IMR-90 (cell line): ENCODE data around the gene BEAN1. TPM values are rescaled to one million over a fixed set of nuclear protein-coding genes. Genes with fewer than 3 reads are reported as not detected.

Experiments
- ATAC-seq: fragments of 200-7000 bp; cut with Tn5 transposase; 2 replicates; pipeline ENCODE4 v1.9.1; 2020; ENCODE audit warnings: low read depth, mild to moderate bottlenecking, moderate library complexity
- BruUV-seq: library from RNA; stranded (reverse); fragments of 400-500 nt; replicated peaks from 2 replicates; lab custom pipeline; 2021; lab: Mats Ljungman, UMichigan
- CTCF ChIA-PET: fragments of 300-600 bp; formaldehyde crosslinking; extraction: SDS; loops from one replicate; lab custom pipeline; 2021; ENCODE audit warnings: antibody characterized with exemption; lab: Yijun Ruan, JAX
- POLR2A ChIA-PET: fragments of 300-600 bp; sonication (Branson Sonifier 250); formaldehyde crosslinking; loops from one replicate; lab custom pipeline; 2022; ENCODE audit warnings: antibody characterized with exemption; ENCODE audit not compliant: unreplicated experiment; lab: Charles Lee
- DNase-seq: peaks from one replicate; pipeline ENCODE4 v3.0.0; 2013
- H2AFZ ChIP-seq: replicated peaks from 2 replicates; pipeline ENCODE3; 2013; ENCODE audit warnings: low read length, mild to moderate bottlenecking; ENCODE audit not compliant: poor library complexity
- H2AK5ac ChIP-seq: 2 replicates; pipeline ENCODE4 v1.6.1; 2013; ENCODE audit warnings: low read depth, low read length, inconsistent platforms
- H2AK9ac ChIP-seq: replicated peaks from 2 replicates; pipeline ENCODE3; 2013; ENCODE audit warnings: mild to moderate bottlenecking, low read depth, low read length, moderate library complexity; ENCODE audit not compliant: poor library complexity
- H2BK120ac ChIP-seq: 2 replicates; pipeline ENCODE4 v1.6.1; 2013; ENCODE audit warnings: low read depth, low read length, inconsistent platforms
- H2BK15ac ChIP-seq: 3 replicates; pipeline ENCODE4 v1.6.1; 2013; ENCODE audit warnings: low read depth, low read length, inconsistent platforms
- H2BK20ac ChIP-seq: 2 replicates; pipeline ENCODE4 v1.6.1; 2013; ENCODE audit warnings: low read depth, mild to moderate bottlenecking, inconsistent platforms, low read length, moderate library complexity
- H2BK5ac ChIP-seq: 2 replicates; pipeline ENCODE4 v1.6.1; 2013; ENCODE audit warnings: mild to moderate bottlenecking, low read depth, low read length, inconsistent platforms; ENCODE audit not compliant: poor library complexity, severe bottlenecking
- H3K14ac ChIP-seq: replicated peaks from 2 replicates; pipeline ENCODE4 v1.6.1; 2013; ENCODE audit warnings: low read depth, low read length, inconsistent platforms
- H3K18ac ChIP-seq: 2 replicates; pipeline ENCODE4 v1.6.1; 2013; ENCODE audit warnings: low read depth, low read length, control low read depth
- H3K23ac ChIP-seq: 2 replicates; pipeline ENCODE4 v1.6.1; 2013; ENCODE audit warnings: low read depth, low read length, inconsistent platforms
- H3K27ac ChIP-seq: 2 replicates; pipeline ENCODE4 v1.5.1; 2013; ENCODE audit warnings: mild to moderate bottlenecking, control low read depth, low read length; ENCODE audit not compliant: insufficient read depth
- H3K27me3 ChIP-seq: 2 replicates; pipeline ENCODE4 v1.6.1; 2013; ENCODE audit warnings: low read length; ENCODE audit not compliant: control insufficient read depth, insufficient read depth
- H3K36me3 ChIP-seq: 2 replicates; pipeline ENCODE4 v1.6.1; 2013; ENCODE audit warnings: low read length, mixed read lengths; ENCODE audit not compliant: control insufficient read depth, insufficient read depth
- H3K4ac ChIP-seq: 2 replicates; pipeline ENCODE4 v1.6.1; 2013; ENCODE audit warnings: low read depth, low read length, inconsistent platforms
- H3K4me1 ChIP-seq: 2 replicates; pipeline ENCODE4 v1.6.1; 2013; ENCODE audit warnings: low read length, mixed read lengths; ENCODE audit not compliant: control insufficient read depth, insufficient read depth
- H3K4me2 ChIP-seq: 2 replicates; pipeline ENCODE4 v1.6.1; 2013; ENCODE audit warnings: low read depth, mild to moderate bottlenecking, control low read depth, low read length, moderate library complexity
- H3K4me3 ChIP-seq: 2 replicates; pipeline ENCODE4 v1.5.1; 2013; ENCODE audit warnings: low read depth, mild to moderate bottlenecking, control low read depth, low read length, moderate library complexity; ENCODE audit not compliant: insufficient read depth
- H3K56ac ChIP-seq: 2 replicates; pipeline ENCODE4 v1.6.1; 2013; ENCODE audit warnings: low read length, inconsistent platforms; ENCODE audit not compliant: insufficient read depth; ENCODE audit errors: extremely low read depth
- H3K79me1 ChIP-seq, 2 experiments: 2 replicates each; pipeline ENCODE4 v1.6.1; 2013; ENCODE audit warnings: low read length in 2 of 2, inconsistent platforms in 1 of 2, low read depth in 1 of 2
- H3K9ac ChIP-seq: 2 replicates; pipeline ENCODE4 v1.6.1; 2013; ENCODE audit warnings: low read depth, low read length, control low read depth
- H3K9me1 ChIP-seq: 2 replicates; pipeline ENCODE4 v1.6.1; 2013; ENCODE audit warnings: low read length, inconsistent platforms; ENCODE audit not compliant: insufficient read depth
- H3K9me3 ChIP-seq: 2 replicates; pipeline ENCODE4 v1.6.1; 2013; ENCODE audit warnings: low read length; ENCODE audit not compliant: control insufficient read depth, insufficient read depth
- H4K20me1 ChIP-seq: 2 replicates; pipeline ENCODE4 v1.6.1; 2013; ENCODE audit warnings: low read length, inconsistent platforms; ENCODE audit not compliant: insufficient read depth
- H4K5ac ChIP-seq: 2 replicates; pipeline ENCODE4 v1.6.1; 2013; ENCODE audit warnings: mild to moderate bottlenecking, low read depth, low read length, control low read depth
- H4K8ac ChIP-seq, 2 experiments: 2 replicates each; pipeline ENCODE4 v1.6.1; 2013; ENCODE audit warnings: low read depth in 2 of 2, low read length in 2 of 2, control low read depth in 1 of 2, inconsistent platforms in 1 of 2
- H4K91ac ChIP-seq: 2 replicates; pipeline ENCODE4 v1.6.1; 2013; ENCODE audit warnings: low read depth, low read length, inconsistent platforms; ENCODE audit not compliant: insufficient read depth
- BHLHE40 ChIP-seq: fragments of 150-350 bp; IDR thresholded peaks from 2 replicates; pipeline ENCODE4 v1.6.1; 2016; ENCODE audit warnings: mild to moderate bottlenecking, low read depth, low read length
- CEBPB ChIP-seq: IDR thresholded peaks from 2 replicates; pipeline ENCODE4 v1.6.1; 2012; ENCODE audit warnings: low read depth, low read length, improper control_type of control experiment
- CHD1 ChIP-seq: IDR thresholded peaks from 2 replicates; pipeline ENCODE4 v1.6.1; 2012; ENCODE audit warnings: low read depth, low read length, improper control_type of control experiment
- FOS ChIP-seq: fragments of 150-350 bp; IDR thresholded peaks from 2 replicates; pipeline ENCODE4 v1.6.1; 2016; ENCODE audit warnings: low read depth, low read length
- MAFK ChIP-seq: IDR thresholded peaks from 2 replicates; pipeline ENCODE4 v1.6.1; 2012; ENCODE audit warnings: low read depth, low read length, improper control_type of control experiment
- MAZ ChIP-seq: IDR thresholded peaks from 2 replicates; pipeline ENCODE4 v1.6.1; 2012; ENCODE audit warnings: low read depth, mild to moderate bottlenecking, low read length, improper control_type of control experiment, moderate library complexity, borderline replicate concordance
- NFE2L2 ChIP-seq: fragments of 150-350 bp; IDR thresholded peaks from 2 replicates; pipeline ENCODE4 v1.6.1; 2016; ENCODE audit warnings: low read depth, mild to moderate bottlenecking, low read length
- POLR2A ChIP-seq: IDR thresholded peaks from 2 replicates; pipeline ENCODE4 v1.6.1; 2012; ENCODE audit warnings: mild to moderate bottlenecking, low read depth, low read length
- RAD21 ChIP-seq: IDR thresholded peaks from 2 replicates; pipeline ENCODE4 v1.6.1; 2012; ENCODE audit warnings: low read length, improper control_type of control experiment
- RCOR1 ChIP-seq: IDR thresholded peaks from 2 replicates; pipeline ENCODE4 v1.6.1; 2012; ENCODE audit warnings: mild to moderate bottlenecking, low read length, improper control_type of control experiment; ENCODE audit not compliant: insufficient replicate concordance
- RFX5 ChIP-seq: IDR thresholded peaks from 2 replicates; pipeline ENCODE4 v1.8.0; 2012; ENCODE audit warnings: low read depth, mild to moderate bottlenecking, low read length, moderate library complexity
- SMC3 ChIP-seq: fragments of 150-350 bp; IDR thresholded peaks from 2 replicates; pipeline ENCODE4 v1.6.1; 2016; ENCODE audit warnings: low read depth, mild to moderate bottlenecking, antibody characterized with exemption, low read length, moderate library complexity
- WGBS, 2 experiments: methylation state at CpG; one replicate each; pipeline versions ENCODE4 v1.1.5 to v1.1.7; 2013; ENCODE audit warnings: missing lambda C conversion rate in 2 of 2; ENCODE audit not compliant: insufficient read length in 1 of 2; ENCODE audit errors: extremely low coverage in 2 of 2; 5-methylcytosine and 5-hydroxymethylcytosine counted together
- dilution Hi-C: fragments of 300-500 bp; cut with HindIII; formaldehyde crosslinking; loops from one replicate; pipeline ENCODE4 v1.14.3; 2018; ENCODE audit warnings: low sequenced_read_pairs; ENCODE audit not compliant: unreplicated experiment
- in situ Hi-C: fragments of 300-500 bp; cut with MboI; formaldehyde crosslinking; loops from 3 replicates; pipeline ENCODE4 v1.14.3; 2019; ENCODE audit warnings: low sequenced_read_pairs, inconsistent platforms, mixed read lengths
- intact Hi-C: fragments of 100-400 bp; cut with micrococcal nuclease; formaldehyde crosslinking; loops from 2 replicates; pipeline ENCODE4 v1.10.0; 2022
- polyA plus RNA-seq, 3 experiments: library from polyadenylated mRNA; depleted of rRNA; stranded (reverse); fragments of >200 nt; gene quantifications; 2 replicates each; pipeline ENCODE4 v1.2.3, GENCODE V29; 2012; ENCODE audit warnings: low replicate concordance in 1 of 3
- total RNA-seq: library from RNA; depleted of rRNA; stranded (reverse); fragments of >200 nt; gene quantifications from 2 replicates; pipeline ENCODE4 v1.2.3, GENCODE V29; 2012
- TF ChIP-seq, protein P1 (sequence below): fragments of 150-350 bp; IDR thresholded peaks from 2 replicates; pipeline ENCODE4 v1.6.1; 2016; ENCODE audit warnings: low read depth, mild to moderate bottlenecking, low read length, moderate library complexity, borderline replicate concordance
- TF ChIP-seq, protein P2 (sequence below): conservative IDR thresholded peaks from 2 replicates; pipeline ENCODE4 v1.5.1; 2012; ENCODE audit warnings: mild to moderate bottlenecking, low read depth, low read length, improper control_type of control experiment
- TF ChIP-seq, protein P3 (sequence below): fragments of 150-350 bp; IDR thresholded peaks from 2 replicates; pipeline ENCODE4 v1.6.1; 2017; ENCODE audit warnings: mild to moderate bottlenecking, antibody characterized with exemption, low read length, low read depth

BEAN1 gene
- total and polyA plus RNA-seq, 2 of the 4 experiments (the other 2 are of a cell fraction) = not detected

DNA sequence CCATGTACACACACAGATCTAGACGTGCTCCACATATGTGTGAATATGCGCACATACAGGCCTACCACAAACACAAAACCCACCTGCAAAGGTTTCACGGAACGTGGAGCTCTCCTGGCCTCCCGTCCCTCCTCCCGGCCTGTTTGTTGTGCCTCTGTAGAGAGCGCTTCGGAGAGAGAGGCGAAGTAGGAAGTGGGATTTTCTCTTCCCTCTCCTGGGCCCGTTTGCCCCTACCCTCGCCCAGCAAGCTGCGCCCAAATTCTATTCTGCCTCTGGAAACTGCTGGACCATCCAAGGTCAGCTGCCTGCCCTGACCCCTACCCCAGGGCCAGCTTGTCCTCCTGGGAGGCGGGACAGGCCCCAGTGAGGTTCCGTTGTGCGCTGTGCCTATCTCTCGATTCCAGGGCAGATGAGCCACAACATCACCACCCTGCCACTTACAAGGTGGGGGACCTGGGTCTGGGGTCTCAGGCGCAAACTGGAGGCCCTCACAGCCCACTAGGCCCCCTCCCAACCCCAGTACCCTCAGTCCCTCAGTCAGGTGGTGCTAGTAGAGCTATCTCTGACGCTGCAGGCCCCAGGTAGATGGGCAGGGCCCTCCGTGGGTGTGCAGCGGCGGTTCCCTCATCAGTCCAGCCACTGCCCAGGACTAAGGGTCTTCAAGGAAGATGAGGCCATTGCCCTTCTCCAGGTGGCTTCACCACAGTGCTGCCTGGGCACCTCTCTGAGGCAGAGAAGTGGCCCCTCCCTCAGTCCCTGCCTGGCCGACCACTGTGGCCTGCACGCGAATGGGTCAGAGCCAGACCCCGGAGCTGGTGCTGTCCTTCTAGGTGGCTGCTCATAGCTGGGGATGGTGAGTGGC lies 54.2 kb downstream of the BEAN1 start:
- Histone ChIP-seq H3K27me3 (peaks cover 4% of the 10 kb centered on the region; the same call in 1 of the 2 replicates), H2AFZ (no peak overlapping the region), H3K36me3 (no peaks in the 10 kb centered on the region), H3K4ac (no peak overlapping the region), H3K4me2 (no peak overlapping the region), H4K20me1 (no peaks in the 10 kb centered on the region), H3K23ac (no peak overlapping the region), H2BK5ac (no peak overlapping the region), H2BK120ac (no peak overlapping the region), H4K8ac (no peak overlapping the region), H4K91ac (no peak overlapping the region), H2BK15ac (no peak overlapping the region), H2BK20ac (no peak overlapping the region), H3K9me3 (no peaks in the 10 kb centered on the region), H2AK5ac (no peak overlapping the region), H3K79me1 (no peaks in the 10 kb centered on the region), H4K5ac (no peak overlapping the region), H3K9me1 (no peaks in the 10 kb centered on the region), H2AK9ac (no peak overlapping the region), H3K18ac (no peak overlapping the region), H3K14ac (no peak overlapping the region), H3K27ac (no peak overlapping the region), H3K4me3 (no peak overlapping the region), H3K9ac (no peak overlapping the region), H3K4me1 (no peaks in the 10 kb centered on the region), H3K56ac (no peak overlapping the region)
- intact Hi-C loops = loop anchor here (5.0 kb wide), 1 partner anchor 204 kb away; no protein-coding TSS in a partner anchor
- ATAC-seq = no peak
- POLR2A ChIA-PET = no interaction called here
- in situ Hi-C loops = no loop called here
- BruUV-seq = no TSS peak
- CTCF ChIA-PET = no interaction called here
- dilution Hi-C loops = no loop called here
- WGBS, 2 experiments = 90% methylated on average over 7 of the region's 25 CpGs; no CpG with 5 or more reads in 1 of the 2 experiments
- DNase-seq = no peak
- no peak for TF ChIP-seq RCOR1
- TF ChIP-seq POLR2A = no peak
- no peak for TF ChIP-seq SMC3
- TF ChIP-seq, protein P1, sequence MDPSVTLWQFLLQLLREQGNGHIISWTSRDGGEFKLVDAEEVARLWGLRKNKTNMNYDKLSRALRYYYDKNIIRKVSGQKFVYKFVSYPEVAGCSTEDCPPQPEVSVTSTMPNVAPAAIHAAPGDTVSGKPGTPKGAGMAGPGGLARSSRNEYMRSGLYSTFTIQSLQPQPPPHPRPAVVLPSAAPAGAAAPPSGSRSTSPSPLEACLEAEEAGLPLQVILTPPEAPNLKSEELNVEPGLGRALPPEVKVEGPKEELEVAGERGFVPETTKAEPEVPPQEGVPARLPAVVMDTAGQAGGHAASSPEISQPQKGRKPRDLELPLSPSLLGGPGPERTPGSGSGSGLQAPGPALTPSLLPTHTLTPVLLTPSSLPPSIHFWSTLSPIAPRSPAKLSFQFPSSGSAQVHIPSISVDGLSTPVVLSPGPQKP = no peak
- no peak for TF ChIP-seq NFE2L2
- TF ChIP-seq, protein P2, sequence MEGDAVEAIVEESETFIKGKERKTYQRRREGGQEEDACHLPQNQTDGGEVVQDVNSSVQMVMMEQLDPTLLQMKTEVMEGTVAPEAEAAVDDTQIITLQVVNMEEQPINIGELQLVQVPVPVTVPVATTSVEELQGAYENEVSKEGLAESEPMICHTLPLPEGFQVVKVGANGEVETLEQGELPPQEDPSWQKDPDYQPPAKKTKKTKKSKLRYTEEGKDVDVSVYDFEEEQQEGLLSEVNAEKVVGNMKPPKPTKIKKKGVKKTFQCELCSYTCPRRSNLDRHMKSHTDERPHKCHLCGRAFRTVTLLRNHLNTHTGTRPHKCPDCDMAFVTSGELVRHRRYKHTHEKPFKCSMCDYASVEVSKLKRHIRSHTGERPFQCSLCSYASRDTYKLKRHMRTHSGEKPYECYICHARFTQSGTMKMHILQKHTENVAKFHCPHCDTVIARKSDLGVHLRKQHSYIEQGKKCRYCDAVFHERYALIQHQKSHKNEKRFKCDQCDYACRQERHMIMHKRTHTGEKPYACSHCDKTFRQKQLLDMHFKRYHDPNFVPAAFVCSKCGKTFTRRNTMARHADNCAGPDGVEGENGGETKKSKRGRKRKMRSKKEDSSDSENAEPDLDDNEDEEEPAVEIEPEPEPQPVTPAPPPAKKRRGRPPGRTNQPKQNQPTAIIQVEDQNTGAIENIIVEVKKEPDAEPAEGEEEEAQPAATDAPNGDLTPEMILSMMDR = no peak
- no peak for TF ChIP-seq BHLHE40
- TF ChIP-seq, protein P3, sequence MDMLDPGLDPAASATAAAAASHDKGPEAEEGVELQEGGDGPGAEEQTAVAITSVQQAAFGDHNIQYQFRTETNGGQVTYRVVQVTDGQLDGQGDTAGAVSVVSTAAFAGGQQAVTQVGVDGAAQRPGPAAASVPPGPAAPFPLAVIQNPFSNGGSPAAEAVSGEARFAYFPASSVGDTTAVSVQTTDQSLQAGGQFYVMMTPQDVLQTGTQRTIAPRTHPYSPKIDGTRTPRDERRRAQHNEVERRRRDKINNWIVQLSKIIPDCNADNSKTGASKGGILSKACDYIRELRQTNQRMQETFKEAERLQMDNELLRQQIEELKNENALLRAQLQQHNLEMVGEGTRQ = no peak
- no peak for TF ChIP-seq RAD21
- TF ChIP-seq CEBPB = no peak
- TF ChIP-seq RFX5 = no peak
- TF ChIP-seq CHD1 = no peak
- no peak for TF ChIP-seq FOS
- no peak for TF ChIP-seq MAFK
- TF ChIP-seq MAZ = no peak
